OCI-LY7 (cell line): Measurements from ENCODE around the gene TMEM165. TPM values are rescaled to one million over a fixed set of nuclear protein-coding genes. Genes with fewer than 3 reads are reported as not detected.

Experiments
- BruUV-seq: library from RNA; stranded (reverse); fragments of 400-500 nt; replicated peaks from 2 replicates; lab custom pipeline; 2021; lab: Mats Ljungman, UMichigan
- CTCF ChIA-PET: fragments of 300-600 bp; sonication (Branson Sonifier 250); formaldehyde crosslinking; loops from one replicate; lab custom pipeline; 2022; ENCODE audit warnings: antibody characterized with exemption; ENCODE audit not compliant: unreplicated experiment; lab: Charles Lee
- POLR2A ChIA-PET: fragments of 300-600 bp; sonication (Branson Sonifier 250); formaldehyde crosslinking; loops from one replicate; lab custom pipeline; 2022; ENCODE audit warnings: antibody characterized with exemption; lab: Charles Lee
- DNase-seq: peaks from one replicate; pipeline ENCODE4 v3.0.0-alpha.2; 2015; ENCODE audit warnings: low spot score
- H2AFZ ChIP-seq: fragments of 200-600 bp; sonication (generic), shearing (Covaris generic); 2 replicates; pipeline ENCODE4 v1.6.1; 2014; ENCODE audit warnings: mild to moderate bottlenecking, antibody characterized with exemption, low read length, moderate library complexity
- H3K27ac ChIP-seq: fragments of 200-600 bp; sonication (generic); 2 replicates; pipeline ENCODE4 v1.5.1; 2014; ENCODE audit warnings: mixed run types, low read depth, mild to moderate bottlenecking, moderate library complexity, low read length, inconsistent platforms; ENCODE audit not compliant: poor library complexity, severe bottlenecking
- H3K36me3 ChIP-seq: fragments of 200-600 bp; sonication (generic); 2 replicates; pipeline ENCODE4 v1.6.1; 2014; ENCODE audit warnings: mild to moderate bottlenecking, antibody characterized with exemption, low read length, moderate library complexity, mixed read lengths; ENCODE audit not compliant: insufficient read depth
- H3K4me1 ChIP-seq: fragments of 200-600 bp; sonication (generic); 2 replicates; pipeline ENCODE4 v1.5.1; 2014; ENCODE audit warnings: mild to moderate bottlenecking, low read length; ENCODE audit not compliant: insufficient read depth, poor library complexity, severe bottlenecking
- H3K4me2 ChIP-seq: fragments of 200-600 bp; sonication (generic); 2 replicates; pipeline ENCODE4 v1.6.1; 2014; ENCODE audit warnings: mild to moderate bottlenecking, low read length
- H3K4me3 ChIP-seq: fragments of 200-600 bp; sonication (generic); 2 replicates; pipeline ENCODE4 v1.5.1; 2014; ENCODE audit warnings: mild to moderate bottlenecking, low read depth, low read length; ENCODE audit not compliant: poor library complexity, severe bottlenecking
- H3K79me2 ChIP-seq: fragments of 200-600 bp; sonication (generic); 2 replicates; pipeline ENCODE4 v1.6.1; 2016; ENCODE audit warnings: low read depth, mild to moderate bottlenecking, low read length, moderate library complexity, mixed read lengths; ENCODE audit not compliant: insufficient read depth
- H3K9me2 ChIP-seq: fragments of 200-600 bp; sonication (generic); 2 replicates; pipeline ENCODE4 v1.6.1; 2016; ENCODE audit warnings: mild to moderate bottlenecking, low read length, mixed read lengths; ENCODE audit not compliant: insufficient read depth
- H3K9me3 ChIP-seq: fragments of 200-600 bp; sonication (generic); 2 replicates; pipeline ENCODE4 v1.6.1; 2014; ENCODE audit warnings: mild to moderate bottlenecking, mixed run types, low read length, mixed read lengths
- H4K20me1 ChIP-seq: fragments of 200-600 bp; sonication (generic); 2 replicates; pipeline ENCODE4 v1.6.1; 2014; ENCODE audit warnings: mild to moderate bottlenecking, antibody characterized with exemption, low read length, moderate library complexity, mixed read lengths; ENCODE audit not compliant: insufficient read depth
- EZH2phosphoT487 ChIP-seq: fragments of 200-600 bp; sonication (generic); IDR thresholded peaks from 2 replicates; pipeline ENCODE4 v1.6.1; 2018; ENCODE audit warnings: low read depth, borderline replicate concordance, mild to moderate bottlenecking, mixed run types, antibody characterized with exemption, low read length, moderate library complexity, mixed read lengths
- intact Hi-C: fragments of 100-400 bp; cut with micrococcal nuclease; formaldehyde crosslinking; loops from one replicate; pipeline ENCODE4 v1.10.0; 2022; ENCODE audit not compliant: unreplicated experiment
- total RNA-seq, 2 experiments: library from RNA; depleted of rRNA in 1 of 2; stranded (reverse); fragments of >200 nt in 1 of 2; shearing (Covaris generic) in 1 of 2; gene quantifications; 2 replicates each; pipeline ENCODE4 v1.2.3, GENCODE V29; 2014 to 2022
- TF ChIP-seq, protein P1 (sequence below): fragments of 200-600 bp; sonication (generic); conservative IDR thresholded peaks from 2 replicates; pipeline ENCODE4 v1.5.1; 2014; ENCODE audit warnings: mild to moderate bottlenecking, antibody characterized with exemption, low read length, moderate library complexity, mixed read lengths

Gene TMEM165
- total RNA-seq, 2 experiments from 2014 or later = 70.8 to 86.1 TPM

DNA sequence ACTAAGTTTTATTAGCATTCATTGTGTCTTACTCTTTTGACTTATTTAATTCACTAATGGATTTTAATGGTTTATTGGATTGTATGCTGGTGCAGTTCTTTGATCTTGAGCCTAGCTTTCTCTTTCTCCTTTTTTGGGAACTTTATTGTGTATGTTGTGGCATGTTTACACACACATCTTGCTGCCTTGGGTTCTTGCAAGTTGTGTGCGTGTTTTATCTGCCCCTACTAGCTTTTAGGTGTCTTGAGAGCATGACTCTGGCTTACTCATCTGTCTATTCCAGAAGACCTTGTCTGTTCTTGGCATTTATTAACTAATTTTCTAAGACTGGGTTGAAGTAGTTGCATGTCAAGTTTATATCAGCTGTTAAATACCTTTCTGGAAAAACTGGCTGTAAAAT lies 2.7 kb downstream of the TMEM165 start:
- peaks cover 27% of the 10 kb centered on the region for H4K20me1 ChIP-seq
- H2AFZ ChIP-seq = no peak overlapping the region
- H3K79me2 ChIP-seq = peaks cover 71% of the 10 kb centered on the region
- intact Hi-C loops = loop anchor here (10.0 kb wide), 2 partner anchors 646 to 1036 kb away; partner anchors contain the start of genes PAICS and PPAT
- H3K36me3 ChIP-seq = peaks cover 56% of the 10 kb centered on the region
- ChIA-PET POLR2A (interaction anchor here (0.6 to 2.3 kb wide), 15 partner anchors 8 to 1567 kb away, joined by 3 to 16 read pairs (median 4); partner anchors contain the start of gene SRD5A3), CTCF (interaction anchor here (1.4 kb wide), 1 partner anchor 11 kb away, joined by 6 read pairs; no protein-coding TSS in a partner anchor)
- H3K4me2 ChIP-seq = peak overlapping the region; percentile 97
- no TSS peak for BruUV-seq
- H3K9me2 ChIP-seq = no peaks in the 10 kb centered on the region
- peaks cover 30% of the 10 kb centered on the region for H3K4me1 ChIP-seq
- peak overlapping the region; percentile 99 for H3K4me3 ChIP-seq
- no peak for TF ChIP-seq EZH2phosphoT487
- TF ChIP-seq, protein P1, sequence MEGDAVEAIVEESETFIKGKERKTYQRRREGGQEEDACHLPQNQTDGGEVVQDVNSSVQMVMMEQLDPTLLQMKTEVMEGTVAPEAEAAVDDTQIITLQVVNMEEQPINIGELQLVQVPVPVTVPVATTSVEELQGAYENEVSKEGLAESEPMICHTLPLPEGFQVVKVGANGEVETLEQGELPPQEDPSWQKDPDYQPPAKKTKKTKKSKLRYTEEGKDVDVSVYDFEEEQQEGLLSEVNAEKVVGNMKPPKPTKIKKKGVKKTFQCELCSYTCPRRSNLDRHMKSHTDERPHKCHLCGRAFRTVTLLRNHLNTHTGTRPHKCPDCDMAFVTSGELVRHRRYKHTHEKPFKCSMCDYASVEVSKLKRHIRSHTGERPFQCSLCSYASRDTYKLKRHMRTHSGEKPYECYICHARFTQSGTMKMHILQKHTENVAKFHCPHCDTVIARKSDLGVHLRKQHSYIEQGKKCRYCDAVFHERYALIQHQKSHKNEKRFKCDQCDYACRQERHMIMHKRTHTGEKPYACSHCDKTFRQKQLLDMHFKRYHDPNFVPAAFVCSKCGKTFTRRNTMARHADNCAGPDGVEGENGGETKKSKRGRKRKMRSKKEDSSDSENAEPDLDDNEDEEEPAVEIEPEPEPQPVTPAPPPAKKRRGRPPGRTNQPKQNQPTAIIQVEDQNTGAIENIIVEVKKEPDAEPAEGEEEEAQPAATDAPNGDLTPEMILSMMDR = no peak
- DNase-seq = no peak
- H3K27ac ChIP-seq = peak overlapping the region; percentile 81
- H3K9me3 ChIP-seq = no peaks in the 10 kb centered on the region

DNA sequence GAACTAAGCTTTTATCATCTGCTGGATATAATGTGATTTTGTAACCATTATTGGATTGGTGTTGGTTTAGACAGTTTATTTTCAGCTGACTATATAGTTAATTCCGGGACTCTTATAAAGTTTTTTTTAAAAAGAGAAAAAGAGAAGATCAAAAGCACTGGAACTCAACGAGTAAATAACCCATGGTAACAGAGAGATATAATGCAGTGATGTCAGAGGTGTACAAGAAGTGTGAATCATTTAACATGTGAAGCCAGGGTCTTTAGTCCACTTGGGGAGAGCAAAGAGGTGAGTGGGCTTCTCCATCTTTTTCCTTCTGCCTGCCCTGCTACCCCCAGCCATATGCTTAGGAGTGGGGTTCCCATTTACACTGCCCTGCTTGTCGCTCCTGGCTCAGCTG lies 3.2 kb downstream of the TMEM165 start:
- no TSS peak for BruUV-seq
- H3K36me3 ChIP-seq = peaks cover 61% of the 10 kb centered on the region
- ChIA-PET POLR2A (interaction anchor here (0.7 to 2.3 kb wide), 11 partner anchors 8 to 1567 kb away, joined by 3 to 16 read pairs (median 3); partner anchors contain the start of gene SRD5A3), CTCF (interaction anchor here (1.4 kb wide), 1 partner anchor 11 kb away, joined by 6 read pairs; no protein-coding TSS in a partner anchor)
- H4K20me1 ChIP-seq = peaks cover 27% of the 10 kb centered on the region
- H3K9me3 ChIP-seq = no peaks in the 10 kb centered on the region
- peaks cover 76% of the 10 kb centered on the region for H3K79me2 ChIP-seq
- H3K4me2 ChIP-seq = peak overlapping the region; percentile 97
- peak overlapping the region; percentile 99 for H3K4me3 ChIP-seq
- no peak overlapping the region for H3K27ac ChIP-seq
- no peak for TF ChIP-seq EZH2phosphoT487
- TF ChIP-seq, protein P1 = no peak
- peaks cover 25% of the 10 kb centered on the region for H3K4me1 ChIP-seq
- no peak overlapping the region for H2AFZ ChIP-seq
- intact Hi-C loops = loop anchor here (10.0 kb wide), 2 partner anchors 646 to 1036 kb away; partner anchors contain the start of genes PAICS and PPAT
- DNase-seq = no peak
- no peaks in the 10 kb centered on the region for H3K9me2 ChIP-seq

DNA sequence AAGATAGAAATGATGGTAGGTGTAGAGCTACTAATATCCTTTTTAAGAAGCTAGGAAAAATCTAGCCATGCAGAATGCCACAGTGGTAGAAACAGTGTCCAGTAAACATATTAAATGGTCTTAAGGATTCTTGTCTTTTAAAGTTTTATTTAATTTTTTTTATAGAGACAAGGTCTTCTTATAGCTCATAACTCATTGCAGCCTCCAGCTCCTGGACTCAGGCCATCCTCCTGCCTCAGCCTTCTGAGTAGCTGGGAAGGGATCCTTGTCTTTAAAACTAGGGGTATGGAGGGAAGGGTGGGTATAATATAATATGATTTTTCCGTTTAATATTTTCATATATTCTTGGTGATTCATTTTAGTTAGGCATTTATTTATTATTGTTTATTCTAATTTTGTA lies 3.8 kb downstream of the TMEM165 start:
- no peaks in the 10 kb centered on the region for H3K9me2 ChIP-seq
- POLR2A ChIA-PET = interaction anchor here (1.2 to 2.3 kb wide), 4 partner anchors 10 to 54 kb away, joined by 3 to 16 read pairs (median 7); partner anchors contain the start of gene SRD5A3
- H3K79me2 ChIP-seq = peaks cover 82% of the 10 kb centered on the region
- intact Hi-C loops = loop anchor here (10.0 kb wide), 2 partner anchors 645 to 1035 kb away; partner anchors contain the start of genes PAICS and PPAT
- H3K27ac ChIP-seq = no peak overlapping the region
- no TSS peak for BruUV-seq
- H3K36me3 ChIP-seq = peaks cover 68% of the 10 kb centered on the region
- H3K4me2 ChIP-seq = peak overlapping the region; percentile 97
- H3K9me3 ChIP-seq = no peaks in the 10 kb centered on the region
- H3K4me1 ChIP-seq = peaks cover 19% of the 10 kb centered on the region
- H4K20me1 ChIP-seq = peaks cover 27% of the 10 kb centered on the region
- peak overlapping the region; percentile 99 for H3K4me3 ChIP-seq
- CTCF ChIA-PET = no interaction called here
- no peak for DNase-seq
- TF ChIP-seq, protein P1 = no peak
- no peak overlapping the region for H2AFZ ChIP-seq
